SK-N-SH (cell line): Measurements from ENCODE around the gene KCNIP4. TPM values are rescaled to one million over a fixed set of nuclear protein-coding genes. Genes with fewer than 3 reads are reported as not detected.

Experiments
- CTCF ChIA-PET: fragments of 300-600, 350-600 bp; formaldehyde crosslinking; extraction: SDS; loops from one replicate; lab custom pipeline; 2021; lab: Yijun Ruan, JAX
- POLR2A ChIA-PET: fragments of 350-600 bp; sonication (Branson Sonifier 250); formaldehyde crosslinking; extraction: SDS; loops from one replicate; lab custom pipeline; 2020; ENCODE audit warnings: antibody characterized with exemption, inconsistent platforms; lab: Yijun Ruan, JAX
- DNase-seq: peaks from one replicate; pipeline ENCODE4 v3.0.0; 2012
- H2AFZ ChIP-seq: fragments of 200-600 bp; sonication (generic); 2 replicates; pipeline ENCODE4 v1.8.1; 2016; ENCODE audit warnings: antibody characterized with exemption, mild to moderate bottlenecking, low read depth
- H3F3A ChIP-seq: fragments of 200-600 bp; sonication (generic); replicated peaks from 2 replicates; pipeline ENCODE3; 2016; ENCODE audit warnings: antibody characterized with exemption, mild to moderate bottlenecking; ENCODE audit not compliant: insufficient read depth
- H3K27ac ChIP-seq, 2 experiments: fragments of 200-500 bp in 1 of 2; fragments of 200-600 bp in 1 of 2; sonication (Bioruptor generic) in 1 of 2; sonication (generic), shearing (Covaris generic) in 1 of 2; 2 replicates each; pipeline versions ENCODE4 v1.5.1 to v1.6.1; 2014 to 2016; ENCODE audit warnings: low read depth in 2 of 2, inconsistent platforms in 1 of 2, low read length in 1 of 2, mild to moderate bottlenecking in 1 of 2, mixed read lengths in 1 of 2
- H3K27me3 ChIP-seq: fragments of 200-600 bp; sonication (generic), shearing (Covaris generic); 2 replicates; pipeline ENCODE4 v1.6.1; 2016; ENCODE audit warnings: mixed run types; ENCODE audit not compliant: insufficient read depth
- H3K36me3 ChIP-seq, 2 experiments: fragments of 200-500 bp in 1 of 2; fragments of 200-600 bp in 1 of 2; sonication (Bioruptor generic) in 1 of 2; sonication (generic) in 1 of 2; replicated peaks in 1 of 2; 2 replicates each; pipeline versions ENCODE3 to v1.5.1; 2014 to 2016; ENCODE audit warnings: low read length in 1 of 2, mild to moderate bottlenecking in 1 of 2; ENCODE audit not compliant: insufficient read depth in 2 of 2, control insufficient read depth in 1 of 2
- H3K4me1 ChIP-seq, 2 experiments: fragments of 200-500 bp in 1 of 2; fragments of 200-600 bp in 1 of 2; sonication (Bioruptor generic) in 1 of 2; sonication (generic), shearing (Covaris generic) in 1 of 2; 2 replicates each; pipeline versions ENCODE4 v1.5.1 to v1.6.1; 2014 to 2016; ENCODE audit warnings: low read depth in 1 of 2, low read length in 1 of 2, mixed run types in 1 of 2; ENCODE audit not compliant: insufficient read depth in 2 of 2, control insufficient read depth in 1 of 2
- H3K4me2 ChIP-seq: fragments of 200-600 bp; sonication (generic), shearing (Covaris generic); 2 replicates; pipeline ENCODE4 v1.6.1; 2017; ENCODE audit warnings: mixed run types
- H3K4me3 ChIP-seq, 2 experiments: fragments of 200-500 bp in 1 of 2; fragments of 200-600 bp in 1 of 2; sonication (Bioruptor generic) in 1 of 2; sonication (generic), shearing (Covaris generic) in 1 of 2; 2 replicates each; pipeline versions ENCODE4 v1.5.1 to v1.8.1; 2014 to 2016; ENCODE audit warnings: low read depth in 2 of 2, inconsistent platforms in 1 of 2, low read length in 1 of 2, mild to moderate bottlenecking in 1 of 2, mixed read lengths in 1 of 2, moderate library complexity in 1 of 2
- H3K79me2 ChIP-seq: fragments of 200-600 bp; sonication (generic); 2 replicates; pipeline ENCODE4 v1.8.1; 2017; ENCODE audit warnings: mild to moderate bottlenecking; ENCODE audit not compliant: insufficient read depth
- H3K9ac ChIP-seq: fragments of 200-600 bp; sonication (generic); 2 replicates; pipeline ENCODE4 v1.6.1; 2017; ENCODE audit warnings: mixed run types
- H3K9me2 ChIP-seq: fragments of 200-600 bp; sonication (generic); 2 replicates; pipeline ENCODE4 v1.6.1; 2017; ENCODE audit warnings: mixed run types
- H3K9me3 ChIP-seq: fragments of 200-600 bp; sonication (generic); 2 replicates; pipeline ENCODE4 v1.6.1; 2017; ENCODE audit warnings: mixed run types, mild to moderate bottlenecking, moderate library complexity
- H4K20me1 ChIP-seq: fragments of 200-600 bp; sonication (generic); 2 replicates; pipeline ENCODE4 v1.6.1; 2017; ENCODE audit warnings: mild to moderate bottlenecking, mixed run types; ENCODE audit not compliant: insufficient read depth
- CHD2 ChIP-seq: fragments of 150-350 bp; IDR thresholded peaks from 2 replicates; pipeline ENCODE4 v1.6.1; 2018; ENCODE audit warnings: low read length; ENCODE audit not compliant: partially characterized antibody
- CTCF ChIP-seq: fragments of 200-600 bp; sonication (generic); IDR thresholded peaks from 2 replicates; pipeline ENCODE4 v1.6.1; 2017; ENCODE audit warnings: antibody characterized with exemption, mild to moderate bottlenecking, moderate library complexity
- ELF1 ChIP-seq: IDR thresholded peaks from 2 replicates; pipeline ENCODE4 v1.4.0; 2012
- EP300 ChIP-seq, 2 experiments: IDR thresholded peaks; 2 replicates each; pipeline versions ENCODE4 v1.4.0 to v1.6.1; 2012; ENCODE audit warnings: borderline replicate concordance in 1 of 2, low read depth in 1 of 2, low read length in 1 of 2
- EZH2phosphoT487 ChIP-seq: fragments of 200-600 bp; sonication (generic); IDR thresholded peaks from 2 replicates; pipeline ENCODE4 v1.6.1; 2017; ENCODE audit warnings: low read depth, mixed run types, mild to moderate bottlenecking, antibody characterized with exemption, moderate library complexity, borderline replicate concordance
- FOSL2 ChIP-seq: IDR thresholded peaks from 2 replicates; pipeline ENCODE4 v1.4.0; 2012; ENCODE audit warnings: low read depth, mild to moderate bottlenecking, moderate library complexity, borderline replicate concordance
- FOXM1 ChIP-seq: IDR thresholded peaks from 2 replicates; pipeline ENCODE4 v1.4.0; 2012; ENCODE audit warnings: low read depth, mild to moderate bottlenecking
- GABPA ChIP-seq: IDR thresholded peaks from 2 replicates; pipeline ENCODE4 v1.4.0; 2012; ENCODE audit warnings: low read depth, mild to moderate bottlenecking
- IRF3 ChIP-seq: fragments of 150-350 bp; IDR thresholded peaks from 2 replicates; pipeline ENCODE4 v1.6.1; 2016; ENCODE audit warnings: mild to moderate bottlenecking, low read depth, low read length
- MXI1 ChIP-seq: IDR thresholded peaks from 2 replicates; pipeline ENCODE4 v1.6.1; 2012; ENCODE audit warnings: mild to moderate bottlenecking, low read depth, low read length, improper control_type of control experiment
- NFIC ChIP-seq: IDR thresholded peaks from 2 replicates; pipeline ENCODE4 v1.4.0; 2012; ENCODE audit warnings: borderline replicate concordance
- NRF1 ChIP-seq: IDR thresholded peaks from 2 replicates; pipeline ENCODE4 v1.6.1; 2012; ENCODE audit warnings: low read depth, mild to moderate bottlenecking, low read length
- POLR2AphosphoS5 ChIP-seq: IDR thresholded peaks from 2 replicates; pipeline ENCODE4 v1.6.1; 2012; ENCODE audit warnings: low read depth, low read length
- RAD21 ChIP-seq: IDR thresholded peaks from 2 replicates; pipeline ENCODE4 v1.6.1; 2012; ENCODE audit warnings: mild to moderate bottlenecking, low read length
- REST ChIP-seq: IDR thresholded peaks from 2 replicates; pipeline ENCODE4 v1.6.1; 2012; ENCODE audit warnings: mild to moderate bottlenecking, low read depth, low read length, moderate library complexity
- RXRA ChIP-seq: IDR thresholded peaks from 2 replicates; pipeline ENCODE4 v1.4.0; 2012; ENCODE audit warnings: low read depth, mild to moderate bottlenecking, borderline replicate concordance
- SIN3A ChIP-seq: IDR thresholded peaks from 2 replicates; pipeline ENCODE4 v1.6.1; 2012; ENCODE audit warnings: low read depth, mild to moderate bottlenecking, low read length, moderate library complexity, borderline replicate concordance
- SMC3 ChIP-seq: IDR thresholded peaks from 2 replicates; pipeline ENCODE4 v1.6.1; 2012; ENCODE audit warnings: low read depth, low read length, improper control_type of control experiment
- USF2 ChIP-seq: fragments of 150-350 bp; IDR thresholded peaks from 2 replicates; pipeline ENCODE4 v1.6.1; 2017; ENCODE audit warnings: antibody characterized with exemption, low read length, low read depth, borderline replicate concordance
- ZBTB33 ChIP-seq: IDR thresholded peaks from 2 replicates; pipeline ENCODE4 v1.4.0; 2012; ENCODE audit warnings: low read depth, borderline replicate concordance
- WGBS: methylation state at CpG from one replicate; pipeline ENCODE4 v1.1.6; 2017; ENCODE audit warnings: low lambda C conversion rate; 5-methylcytosine and 5-hydroxymethylcytosine counted together
- polyA plus RNA-seq, 3 experiments: library from polyadenylated mRNA; depleted of rRNA; stranded (reverse); fragments of >200 nt; gene quantifications; 2 replicates each; pipeline ENCODE4 v1.2.3, GENCODE V29; 2012

KCNIP4 gene
- polyA plus RNA-seq, 1 of the 3 experiments (the other 2 are of a cell fraction): 0.18 TPM

- no peaks in the 10 kb centered on the region for H4K20me1 ChIP-seq
- H3K27ac ChIP-seq: no peak overlapping the region
- no peaks in the 10 kb centered on the region for H3K9me2 ChIP-seq
- POLR2A ChIA-PET: no interaction called here
- H2AFZ ChIP-seq: no peak overlapping the region
- H3K9ac ChIP-seq: no peak overlapping the region
- H3F3A ChIP-seq: no peaks in the 10 kb centered on the region
- peaks cover 0 to 7% of the 10 kb centered on the region in 2 experiments; a peak in 2 of 4 replicates for H3K4me1 ChIP-seq
- H3K36me3 ChIP-seq: no peaks in the 10 kb centered on the region
- no peaks in the 10 kb centered on the region for H3K27me3 ChIP-seq
- WGBS: 71% methylated on average over 5 of the region's 5 CpGs
- CTCF ChIA-PET: interaction anchor here (1.3 kb wide), 1 partner anchor 12 kb away, joined by 4 read pairs; no protein-coding TSS in a partner anchor
- H3K4me3 ChIP-seq: no peak overlapping the region
- H3K79me2 ChIP-seq: no peaks in the 10 kb centered on the region
- no peak overlapping the region for H3K4me2 ChIP-seq
- no peaks in the 10 kb centered on the region for H3K9me3 ChIP-seq
- TF ChIP-seq FOXM1 (no peak), MXI1 (no peak), NRF1 (no peak), POLR2AphosphoS5 (no peak), NFIC (no peak), CTCF (no peak), EZH2phosphoT487 (no peak), REST (no peak), EP300 (IDR thresholded peaks at IDR 0.05; ENCODE audit: borderline replicate concordance in 1 of 2, low read depth in 1 of 2, low read length in 1 of 2) (no peak), SIN3A (no peak), GABPA (no peak), RAD21 (no peak), IRF3 (no peak), ELF1 (no peak), ZBTB33 (no peak), CHD2 (no peak), FOSL2 (no peak), USF2 (no peak), SMC3 (no peak), RXRA (no peak)
- DNase-seq: no peak
Measured at GRCh38 chr4:20816287-20816686, 1132.3 kb downstream of the KCNIP4 start.
